GM23338 (cell line): Measurements from ENCODE around the gene RASGRP4. TPM values are rescaled to one million over a fixed set of nuclear protein-coding genes. Genes with fewer than 3 reads are reported as not detected.

ENCODE experiments used
- ATAC-seq: fragments of 200-7000 bp; cut with Tn5 transposase; 3 replicates; pipeline ENCODE4 v1.9.1; 2020
- DNase-seq: peaks from one replicate; pipeline ENCODE4 v3.0.0-alpha.2; 2015; ENCODE audit warnings: low spot score
- H2AFZ ChIP-seq: fragments of 200-600 bp; sonication (generic); 2 replicates; pipeline ENCODE4 v1.8.0; 2016; ENCODE audit warnings: antibody characterized with exemption, mild to moderate bottlenecking, moderate library complexity
- H3F3A ChIP-seq: fragments of 200-600 bp; sonication (generic); replicated peaks from 2 replicates; pipeline ENCODE4 v1.8.0; 2017; ENCODE audit warnings: antibody characterized with exemption, mixed run types, low read depth
- H3K27ac ChIP-seq: fragments of 200-600 bp; sonication (generic); 2 replicates; pipeline ENCODE4 v1.6.1; 2016; ENCODE audit warnings: low read depth
- H3K27me3 ChIP-seq: fragments of 200-600 bp; sonication (generic); 2 replicates; pipeline ENCODE4 v1.8.0; 2016; ENCODE audit warnings: mild to moderate bottlenecking, mixed run types, moderate library complexity; ENCODE audit not compliant: insufficient read depth
- H3K36me3 ChIP-seq: fragments of 200-600 bp; sonication (generic); 2 replicates; pipeline ENCODE4 v1.8.0; 2016; ENCODE audit warnings: mild to moderate bottlenecking; ENCODE audit not compliant: insufficient read depth
- H3K4me1 ChIP-seq: fragments of 200-600 bp; sonication (generic); 2 replicates; pipeline ENCODE4 v1.8.0; 2016; ENCODE audit warnings: mild to moderate bottlenecking, moderate library complexity; ENCODE audit not compliant: insufficient read depth
- H3K4me2 ChIP-seq: fragments of 200-600 bp; sonication (generic); 2 replicates; pipeline ENCODE4 v1.7.1; 2017; ENCODE audit warnings: mixed run types
- H3K4me3 ChIP-seq: fragments of 200-600 bp; sonication (generic); 2 replicates; pipeline ENCODE4 v1.6.1; 2016; ENCODE audit warnings: mixed run types
- H3K79me2 ChIP-seq: fragments of 200-600 bp; sonication (generic); replicated peaks from 2 replicates; pipeline ENCODE4 v1.8.0; 2017; ENCODE audit warnings: mild to moderate bottlenecking; ENCODE audit not compliant: insufficient read depth
- H3K9me2 ChIP-seq: fragments of 200-600 bp; sonication (generic); 2 replicates; pipeline ENCODE4 v1.8.0; 2017; ENCODE audit not compliant: insufficient read depth
- H4K20me1 ChIP-seq: fragments of 200-600 bp; sonication (generic); replicated peaks from 2 replicates; pipeline ENCODE4 v1.8.0; 2017; ENCODE audit warnings: mild to moderate bottlenecking; ENCODE audit not compliant: insufficient read depth
- H3K27ac Mint-ChIP-seq: 2 replicates; pipeline ENCODE4 v1.8.0; 2020; ENCODE audit warnings: inconsistent platforms, mild to moderate bottlenecking, moderate library complexity, mixed read lengths
- H3K27me3 Mint-ChIP-seq: 3 replicates; pipeline ENCODE4 v1.8.0; 2022; ENCODE audit warnings: low read depth, mild to moderate bottlenecking, moderate library complexity, mixed read lengths, inconsistent platforms; ENCODE audit not compliant: insufficient read depth, poor library complexity
- H3K36me3 Mint-ChIP-seq: 3 replicates; pipeline ENCODE4 v1.8.0; 2021; ENCODE audit warnings: low read depth, mild to moderate bottlenecking, inconsistent platforms, moderate library complexity, mixed read lengths
- H3K4me1 Mint-ChIP-seq: 3 replicates; pipeline ENCODE4 v1.8.0; 2020; ENCODE audit warnings: mild to moderate bottlenecking, inconsistent platforms, mixed read lengths
- H3K4me3 Mint-ChIP-seq: 3 replicates; pipeline ENCODE4 v1.8.0; 2021; ENCODE audit warnings: moderate library complexity, mild to moderate bottlenecking, inconsistent platforms, mixed read lengths
- H3K9me3 Mint-ChIP-seq: 3 replicates; pipeline ENCODE4 v1.8.0; 2020; ENCODE audit warnings: moderate library complexity, mild to moderate bottlenecking, inconsistent platforms, mixed read lengths
- CREB1 ChIP-seq: fragments of 250-450 bp; sonication (Bioruptor Pico); IDR thresholded peaks from 2 replicates; pipeline ENCODE4 v1.5.0; 2020; ENCODE audit warnings: low read depth, mild to moderate bottlenecking, moderate library complexity
- EZH2 ChIP-seq: fragments of 200-600 bp; sonication (generic); IDR thresholded peaks from one replicate; pipeline ENCODE4 v1.8.0; 2017; ENCODE audit warnings: antibody characterized with exemption, mild to moderate bottlenecking, low read depth; ENCODE audit not compliant: unreplicated experiment
- EZH2phosphoT487 ChIP-seq: fragments of 200-600 bp; sonication (generic); IDR thresholded peaks from one replicate; pipeline ENCODE4 v1.8.1; 2018; ENCODE audit warnings: antibody characterized with exemption; ENCODE audit not compliant: unreplicated experiment
- JUNB ChIP-seq: IDR thresholded peaks from one replicate; pipeline ENCODE4 v1.6.1; 2016; ENCODE audit warnings: antibody characterized with exemption; ENCODE audit not compliant: unreplicated experiment
- POLR2AphosphoS5 ChIP-seq: IDR thresholded peaks from 2 replicates; pipeline ENCODE4 v1.6.1; 2016; ENCODE audit warnings: antibody characterized with exemption, low read depth
- STAT1 ChIP-seq: IDR thresholded peaks from one replicate; pipeline ENCODE4 v1.6.1; 2016; ENCODE audit warnings: antibody characterized with exemption; ENCODE audit not compliant: unreplicated experiment
- ZNF114 ChIP-seq: fragments of 250-450 bp; sonication (Bioruptor Pico); IDR thresholded peaks from 2 replicates; pipeline ENCODE4 v1.5.0; 2020; ENCODE audit warnings: mild to moderate bottlenecking, moderate library complexity
- ZNF331 ChIP-seq: fragments of 250-450 bp; sonication (Bioruptor Pico); IDR thresholded peaks from 2 replicates; pipeline ENCODE4 v1.5.0; 2020; ENCODE audit warnings: low read depth, mild to moderate bottlenecking, moderate library complexity
- polyA plus RNA-seq: library from polyadenylated mRNA; unstranded; fragments of >200 nt; fragmentation: Nextera tagmentation; extraction: Ambion mirVana; gene quantifications from 2 replicates; pipeline ENCODE4 v1.2.1, GENCODE V29; 2016
- total RNA-seq: library from RNA; depleted of rRNA; stranded (reverse); fragments of >200 nt; shearing (Covaris generic); gene quantifications from 2 replicates; pipeline ENCODE4 v1.2.3, GENCODE V29; 2014
- TF ChIP-seq, protein P1 (sequence below): IDR thresholded peaks from one replicate; pipeline ENCODE4 v1.6.1; 2018; ENCODE audit warnings: antibody characterized with exemption; ENCODE audit not compliant: unreplicated experiment
- TF ChIP-seq, protein P2 (sequence below): fragments of 250-450 bp; sonication (Bioruptor Pico); IDR thresholded peaks from 2 replicates; pipeline ENCODE4 v1.5.0; 2020; ENCODE audit warnings: mild to moderate bottlenecking, moderate library complexity
- TF ChIP-seq, protein P3 (sequence below), 2 experiments: fragments of 200-600 bp in 1 of 2; sonication (generic) in 1 of 2; conservative IDR thresholded peaks; 2 replicates each; pipeline versions ENCODE4 v1.5.1 to v1.6.1; 2016 to 2017; ENCODE audit warnings: antibody characterized with exemption in 2 of 2, low read depth in 2 of 2, mild to moderate bottlenecking in 2 of 2, moderate library complexity in 1 of 2

The RASGRP4 gene
- total and polyA plus RNA-seq, 2 experiments from 2014 or later: 1.6 to 3.6 TPM

DNA sequence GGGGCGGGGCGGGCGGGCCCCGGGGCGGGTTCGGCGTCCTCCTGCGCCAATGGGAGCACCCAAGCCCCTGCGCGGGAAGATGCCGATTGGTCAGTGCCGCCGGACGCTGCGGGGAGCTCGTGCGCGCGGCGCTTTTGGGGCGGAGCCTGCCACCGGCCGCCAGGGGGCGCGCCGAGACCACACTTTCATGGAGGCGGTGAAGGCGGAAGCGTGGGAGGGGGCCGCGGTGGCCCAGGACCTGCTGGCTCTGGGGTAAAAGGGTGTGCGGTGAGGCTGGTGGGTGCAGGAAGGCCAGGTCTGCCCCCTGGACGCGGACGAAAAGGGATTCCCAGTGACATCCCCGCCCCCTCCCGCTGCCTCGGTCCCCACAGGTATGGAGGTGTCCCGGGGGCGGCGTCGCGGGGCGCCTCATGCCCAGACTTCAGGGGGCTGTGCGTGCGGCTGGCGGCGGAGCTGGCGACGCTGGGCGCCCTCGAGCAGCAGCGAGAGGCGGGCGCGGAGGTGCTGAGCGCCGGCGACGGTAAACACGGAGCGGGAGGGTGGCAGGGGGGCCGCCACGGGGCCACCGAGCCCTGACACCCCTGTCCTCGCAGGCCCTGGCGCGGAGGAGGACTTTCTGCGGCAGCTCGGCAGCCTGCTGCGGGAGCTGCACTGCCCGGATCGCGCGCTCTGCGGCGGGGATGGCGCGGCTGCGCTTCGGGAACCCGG is 22.9 kb downstream of the RASGRP4 start, which contains the start of gene FAM98C:
TSS of gene FAM98C (plus strand) at position 127 of the 708 bp plus-strand sequence. CDS start at position 188, 61 bp downstream.
- Histone ChIP-seq H3K79me2 (no peaks in the 10 kb centered on the region), H3F3A (no peaks in the 10 kb centered on the region), H2AFZ (peak within 1 kb of the TSS; percentile 91), H3K36me3 (no peaks in the 10 kb centered on the region), H3K4me1 (no peaks in the 10 kb centered on the region), H3K9me2 (no peaks in the 10 kb centered on the region), H3K4me3 (peak within 1 kb of the TSS; percentile 79), H3K27ac (no peak within 1 kb of the TSS), H4K20me1 (no peaks in the 10 kb centered on the region; the same call in 1 of the 2 replicates), H3K4me2 (peak within 1 kb of the TSS; percentile 91), H3K27me3 (peaks cover 45% of the 10 kb centered on the region)
- 0 out of 3 replicates have a peak, but pooled peaks cover 6% of the 10 kb centered on the region for H3K4me1 Mint-ChIP-seq
- ATAC-seq (peak; percentile 91), DNase-seq (peak; percentile 98)
- H3K27ac Mint-ChIP-seq: no peak within 1 kb of the TSS
- peak within 1 kb of the TSS; percentile 75 for H3K4me3 Mint-ChIP-seq
- H3K9me3 Mint-ChIP-seq: no peaks in the 10 kb centered on the region; the same call in 2 of the 3 replicates
- peaks cover 39% of the 10 kb centered on the region for H3K27me3 Mint-ChIP-seq
- H3K36me3 Mint-ChIP-seq: no peaks in the 10 kb centered on the region; the same call in 2 of the 3 replicates
- TF ChIP-seq JUNB (no peak), POLR2AphosphoS5 (peak; percentile 41; the same call in 1 of the 2 replicates), STAT1 (no peak), EZH2 (no peak), EZH2phosphoT487 (no peak), ZNF114 (CRISPR knock-in tag) (no peak), ZNF331 (CRISPR knock-in tag) (no peak), CREB1 (CRISPR knock-in tag) (peak; percentile 82)
- TF ChIP-seq, protein P1, sequence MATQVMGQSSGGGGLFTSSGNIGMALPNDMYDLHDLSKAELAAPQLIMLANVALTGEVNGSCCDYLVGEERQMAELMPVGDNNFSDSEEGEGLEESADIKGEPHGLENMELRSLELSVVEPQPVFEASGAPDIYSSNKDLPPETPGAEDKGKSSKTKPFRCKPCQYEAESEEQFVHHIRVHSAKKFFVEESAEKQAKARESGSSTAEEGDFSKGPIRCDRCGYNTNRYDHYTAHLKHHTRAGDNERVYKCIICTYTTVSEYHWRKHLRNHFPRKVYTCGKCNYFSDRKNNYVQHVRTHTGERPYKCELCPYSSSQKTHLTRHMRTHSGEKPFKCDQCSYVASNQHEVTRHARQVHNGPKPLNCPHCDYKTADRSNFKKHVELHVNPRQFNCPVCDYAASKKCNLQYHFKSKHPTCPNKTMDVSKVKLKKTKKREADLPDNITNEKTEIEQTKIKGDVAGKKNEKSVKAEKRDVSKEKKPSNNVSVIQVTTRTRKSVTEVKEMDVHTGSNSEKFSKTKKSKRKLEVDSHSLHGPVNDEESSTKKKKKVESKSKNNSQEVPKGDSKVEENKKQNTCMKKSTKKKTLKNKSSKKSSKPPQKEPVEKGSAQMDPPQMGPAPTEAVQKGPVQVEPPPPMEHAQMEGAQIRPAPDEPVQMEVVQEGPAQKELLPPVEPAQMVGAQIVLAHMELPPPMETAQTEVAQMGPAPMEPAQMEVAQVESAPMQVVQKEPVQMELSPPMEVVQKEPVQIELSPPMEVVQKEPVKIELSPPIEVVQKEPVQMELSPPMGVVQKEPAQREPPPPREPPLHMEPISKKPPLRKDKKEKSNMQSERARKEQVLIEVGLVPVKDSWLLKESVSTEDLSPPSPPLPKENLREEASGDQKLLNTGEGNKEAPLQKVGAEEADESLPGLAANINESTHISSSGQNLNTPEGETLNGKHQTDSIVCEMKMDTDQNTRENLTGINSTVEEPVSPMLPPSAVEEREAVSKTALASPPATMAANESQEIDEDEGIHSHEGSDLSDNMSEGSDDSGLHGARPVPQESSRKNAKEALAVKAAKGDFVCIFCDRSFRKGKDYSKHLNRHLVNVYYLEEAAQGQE: no peak
- TF ChIP-seq, protein P2, sequence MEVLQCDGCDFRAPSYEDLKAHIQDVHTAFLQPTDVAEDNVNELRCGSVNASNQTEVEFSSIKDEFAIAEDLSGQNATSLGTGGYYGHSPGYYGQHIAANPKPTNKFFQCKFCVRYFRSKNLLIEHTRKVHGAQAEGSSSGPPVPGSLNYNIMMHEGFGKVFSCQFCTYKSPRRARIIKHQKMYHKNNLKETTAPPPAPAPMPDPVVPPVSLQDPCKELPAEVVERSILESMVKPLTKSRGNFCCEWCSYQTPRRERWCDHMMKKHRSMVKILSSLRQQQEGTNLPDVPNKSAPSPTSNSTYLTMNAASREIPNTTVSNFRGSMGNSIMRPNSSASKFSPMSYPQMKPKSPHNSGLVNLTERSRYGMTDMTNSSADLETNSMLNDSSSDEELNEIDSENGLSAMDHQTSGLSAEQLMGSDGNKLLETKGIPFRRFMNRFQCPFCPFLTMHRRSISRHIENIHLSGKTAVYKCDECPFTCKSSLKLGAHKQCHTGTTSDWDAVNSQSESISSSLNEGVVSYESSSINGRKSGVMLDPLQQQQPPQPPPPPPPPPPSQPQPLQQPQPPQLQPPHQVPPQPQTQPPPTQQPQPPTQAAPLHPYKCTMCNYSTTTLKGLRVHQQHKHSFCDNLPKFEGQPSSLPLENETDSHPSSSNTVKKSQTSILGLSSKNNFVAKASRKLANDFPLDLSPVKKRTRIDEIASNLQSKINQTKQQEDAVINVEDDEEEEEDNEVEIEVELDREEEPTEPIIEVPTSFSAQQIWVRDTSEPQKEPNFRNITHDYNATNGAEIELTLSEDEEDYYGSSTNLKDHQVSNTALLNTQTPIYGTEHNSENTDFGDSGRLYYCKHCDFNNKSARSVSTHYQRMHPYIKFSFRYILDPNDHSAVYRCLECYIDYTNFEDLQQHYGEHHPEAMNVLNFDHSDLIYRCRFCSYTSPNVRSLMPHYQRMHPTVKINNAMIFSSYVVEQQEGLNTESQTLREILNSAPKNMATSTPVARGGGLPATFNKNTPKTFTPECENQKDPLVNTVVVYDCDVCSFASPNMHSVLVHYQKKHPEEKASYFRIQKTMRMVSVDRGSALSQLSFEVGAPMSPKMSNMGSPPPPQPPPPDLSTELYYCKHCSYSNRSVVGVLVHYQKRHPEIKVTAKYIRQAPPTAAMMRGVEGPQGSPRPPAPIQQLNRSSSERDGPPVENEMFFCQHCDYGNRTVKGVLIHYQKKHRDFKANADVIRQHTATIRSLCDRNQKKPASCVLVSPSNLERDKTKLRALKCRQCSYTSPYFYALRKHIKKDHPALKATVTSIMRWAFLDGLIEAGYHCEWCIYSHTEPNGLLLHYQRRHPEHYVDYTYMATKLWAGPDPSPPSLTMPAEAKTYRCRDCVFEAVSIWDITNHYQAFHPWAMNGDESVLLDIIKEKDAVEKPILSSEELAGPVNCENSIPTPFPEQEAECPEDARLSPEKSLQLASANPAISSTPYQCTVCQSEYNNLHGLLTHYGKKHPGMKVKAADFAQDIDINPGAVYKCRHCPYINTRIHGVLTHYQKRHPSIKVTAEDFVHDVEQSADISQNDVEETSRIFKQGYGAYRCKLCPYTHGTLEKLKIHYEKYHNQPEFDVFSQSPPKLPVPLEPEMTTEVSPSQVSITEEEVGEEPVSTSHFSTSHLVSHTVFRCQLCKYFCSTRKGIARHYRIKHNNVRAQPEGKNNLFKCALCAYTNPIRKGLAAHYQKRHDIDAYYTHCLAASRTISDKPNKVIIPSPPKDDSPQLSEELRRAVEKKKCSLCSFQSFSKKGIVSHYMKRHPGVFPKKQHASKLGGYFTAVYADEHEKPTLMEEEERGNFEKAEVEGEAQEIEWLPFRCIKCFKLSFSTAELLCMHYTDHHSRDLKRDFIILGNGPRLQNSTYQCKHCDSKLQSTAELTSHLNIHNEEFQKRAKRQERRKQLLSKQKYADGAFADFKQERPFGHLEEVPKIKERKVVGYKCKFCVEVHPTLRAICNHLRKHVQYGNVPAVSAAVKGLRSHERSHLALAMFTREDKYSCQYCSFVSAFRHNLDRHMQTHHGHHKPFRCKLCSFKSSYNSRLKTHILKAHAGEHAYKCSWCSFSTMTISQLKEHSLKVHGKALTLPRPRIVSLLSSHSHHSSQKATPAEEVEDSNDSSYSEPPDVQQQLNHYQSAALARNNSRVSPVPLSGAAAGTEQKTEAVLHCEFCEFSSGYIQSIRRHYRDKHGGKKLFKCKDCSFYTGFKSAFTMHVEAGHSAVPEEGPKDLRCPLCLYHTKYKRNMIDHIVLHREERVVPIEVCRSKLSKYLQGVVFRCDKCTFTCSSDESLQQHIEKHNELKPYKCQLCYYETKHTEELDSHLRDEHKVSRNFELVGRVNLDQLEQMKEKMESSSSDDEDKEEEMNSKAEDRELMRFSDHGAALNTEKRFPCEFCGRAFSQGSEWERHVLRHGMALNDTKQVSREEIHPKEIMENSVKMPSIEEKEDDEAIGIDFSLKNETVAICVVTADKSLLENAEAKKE (CRISPR knock-in tag): no peak
- TF ChIP-seq, protein P3, sequence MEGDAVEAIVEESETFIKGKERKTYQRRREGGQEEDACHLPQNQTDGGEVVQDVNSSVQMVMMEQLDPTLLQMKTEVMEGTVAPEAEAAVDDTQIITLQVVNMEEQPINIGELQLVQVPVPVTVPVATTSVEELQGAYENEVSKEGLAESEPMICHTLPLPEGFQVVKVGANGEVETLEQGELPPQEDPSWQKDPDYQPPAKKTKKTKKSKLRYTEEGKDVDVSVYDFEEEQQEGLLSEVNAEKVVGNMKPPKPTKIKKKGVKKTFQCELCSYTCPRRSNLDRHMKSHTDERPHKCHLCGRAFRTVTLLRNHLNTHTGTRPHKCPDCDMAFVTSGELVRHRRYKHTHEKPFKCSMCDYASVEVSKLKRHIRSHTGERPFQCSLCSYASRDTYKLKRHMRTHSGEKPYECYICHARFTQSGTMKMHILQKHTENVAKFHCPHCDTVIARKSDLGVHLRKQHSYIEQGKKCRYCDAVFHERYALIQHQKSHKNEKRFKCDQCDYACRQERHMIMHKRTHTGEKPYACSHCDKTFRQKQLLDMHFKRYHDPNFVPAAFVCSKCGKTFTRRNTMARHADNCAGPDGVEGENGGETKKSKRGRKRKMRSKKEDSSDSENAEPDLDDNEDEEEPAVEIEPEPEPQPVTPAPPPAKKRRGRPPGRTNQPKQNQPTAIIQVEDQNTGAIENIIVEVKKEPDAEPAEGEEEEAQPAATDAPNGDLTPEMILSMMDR (conservative IDR thresholded peaks at IDR 0.05; ENCODE audit: low read depth in 2 of 2): peak; percentile 74 to 93
